IMR-90 (cell line): ENCODE measurements around the gene MYO1H. TPM values are rescaled to one million over a fixed set of nuclear protein-coding genes. Genes with fewer than 3 reads are reported as not detected.

Experiments
- ATAC-seq: fragments of 200-7000 bp; cut with Tn5 transposase; 2 replicates; pipeline ENCODE4 v1.9.1; 2020; ENCODE audit warnings: low read depth, mild to moderate bottlenecking, moderate library complexity
- BruUV-seq: library from RNA; stranded (reverse); fragments of 400-500 nt; replicated peaks from 2 replicates; lab custom pipeline; 2021; lab: Mats Ljungman, UMichigan
- CTCF ChIA-PET: fragments of 300-600 bp; formaldehyde crosslinking; extraction: SDS; loops from one replicate; lab custom pipeline; 2021; ENCODE audit warnings: antibody characterized with exemption; lab: Yijun Ruan, JAX
- POLR2A ChIA-PET: fragments of 300-600 bp; sonication (Branson Sonifier 250); formaldehyde crosslinking; loops from one replicate; lab custom pipeline; 2022; ENCODE audit warnings: antibody characterized with exemption; ENCODE audit not compliant: unreplicated experiment; lab: Charles Lee
- DNase-seq: peaks from one replicate; pipeline ENCODE4 v3.0.0; 2013
- H2AFZ ChIP-seq: replicated peaks from 2 replicates; pipeline ENCODE3; 2013; ENCODE audit warnings: low read length, mild to moderate bottlenecking; ENCODE audit not compliant: poor library complexity
- H2AK5ac ChIP-seq: 2 replicates; pipeline ENCODE4 v1.6.1; 2013; ENCODE audit warnings: low read depth, low read length, inconsistent platforms
- H2AK9ac ChIP-seq: replicated peaks from 2 replicates; pipeline ENCODE3; 2013; ENCODE audit warnings: mild to moderate bottlenecking, low read depth, low read length, moderate library complexity; ENCODE audit not compliant: poor library complexity
- H2BK120ac ChIP-seq: 2 replicates; pipeline ENCODE4 v1.6.1; 2013; ENCODE audit warnings: low read depth, low read length, inconsistent platforms
- H2BK15ac ChIP-seq: 3 replicates; pipeline ENCODE4 v1.6.1; 2013; ENCODE audit warnings: low read depth, low read length, inconsistent platforms
- H2BK20ac ChIP-seq: 2 replicates; pipeline ENCODE4 v1.6.1; 2013; ENCODE audit warnings: low read depth, mild to moderate bottlenecking, inconsistent platforms, low read length, moderate library complexity
- H2BK5ac ChIP-seq: 2 replicates; pipeline ENCODE4 v1.6.1; 2013; ENCODE audit warnings: mild to moderate bottlenecking, low read depth, low read length, inconsistent platforms; ENCODE audit not compliant: poor library complexity, severe bottlenecking
- H3K14ac ChIP-seq: replicated peaks from 2 replicates; pipeline ENCODE4 v1.6.1; 2013; ENCODE audit warnings: low read depth, low read length, inconsistent platforms
- H3K18ac ChIP-seq: 2 replicates; pipeline ENCODE4 v1.6.1; 2013; ENCODE audit warnings: low read depth, low read length, control low read depth
- H3K23ac ChIP-seq: 2 replicates; pipeline ENCODE4 v1.6.1; 2013; ENCODE audit warnings: low read depth, low read length, inconsistent platforms
- H3K27ac ChIP-seq: 2 replicates; pipeline ENCODE4 v1.5.1; 2013; ENCODE audit warnings: mild to moderate bottlenecking, control low read depth, low read length; ENCODE audit not compliant: insufficient read depth
- H3K27me3 ChIP-seq: 2 replicates; pipeline ENCODE4 v1.6.1; 2013; ENCODE audit warnings: low read length; ENCODE audit not compliant: control insufficient read depth, insufficient read depth
- H3K36me3 ChIP-seq: 2 replicates; pipeline ENCODE4 v1.6.1; 2013; ENCODE audit warnings: low read length, mixed read lengths; ENCODE audit not compliant: control insufficient read depth, insufficient read depth
- H3K4ac ChIP-seq: 2 replicates; pipeline ENCODE4 v1.6.1; 2013; ENCODE audit warnings: low read depth, low read length, inconsistent platforms
- H3K4me1 ChIP-seq: 2 replicates; pipeline ENCODE4 v1.6.1; 2013; ENCODE audit warnings: low read length, mixed read lengths; ENCODE audit not compliant: control insufficient read depth, insufficient read depth
- H3K4me2 ChIP-seq: 2 replicates; pipeline ENCODE4 v1.6.1; 2013; ENCODE audit warnings: low read depth, mild to moderate bottlenecking, control low read depth, low read length, moderate library complexity
- H3K4me3 ChIP-seq: 2 replicates; pipeline ENCODE4 v1.5.1; 2013; ENCODE audit warnings: low read depth, mild to moderate bottlenecking, control low read depth, low read length, moderate library complexity; ENCODE audit not compliant: insufficient read depth
- H3K56ac ChIP-seq: 2 replicates; pipeline ENCODE4 v1.6.1; 2013; ENCODE audit warnings: low read length, inconsistent platforms; ENCODE audit not compliant: insufficient read depth; ENCODE audit errors: extremely low read depth
- H3K79me1 ChIP-seq, 2 experiments: 2 replicates each; pipeline ENCODE4 v1.6.1; 2013; ENCODE audit warnings: low read length in 2 of 2, inconsistent platforms in 1 of 2, low read depth in 1 of 2
- H3K9ac ChIP-seq: 2 replicates; pipeline ENCODE4 v1.6.1; 2013; ENCODE audit warnings: low read depth, low read length, control low read depth
- H3K9me1 ChIP-seq: 2 replicates; pipeline ENCODE4 v1.6.1; 2013; ENCODE audit warnings: low read length, inconsistent platforms; ENCODE audit not compliant: insufficient read depth
- H3K9me3 ChIP-seq: 2 replicates; pipeline ENCODE4 v1.6.1; 2013; ENCODE audit warnings: low read length; ENCODE audit not compliant: control insufficient read depth, insufficient read depth
- H4K20me1 ChIP-seq: 2 replicates; pipeline ENCODE4 v1.6.1; 2013; ENCODE audit warnings: low read length, inconsistent platforms; ENCODE audit not compliant: insufficient read depth
- H4K5ac ChIP-seq: 2 replicates; pipeline ENCODE4 v1.6.1; 2013; ENCODE audit warnings: mild to moderate bottlenecking, low read depth, low read length, control low read depth
- H4K8ac ChIP-seq, 2 experiments: 2 replicates each; pipeline ENCODE4 v1.6.1; 2013; ENCODE audit warnings: low read depth in 2 of 2, low read length in 2 of 2, control low read depth in 1 of 2, inconsistent platforms in 1 of 2
- H4K91ac ChIP-seq: 2 replicates; pipeline ENCODE4 v1.6.1; 2013; ENCODE audit warnings: low read depth, low read length, inconsistent platforms; ENCODE audit not compliant: insufficient read depth
- FOS ChIP-seq: fragments of 150-350 bp; IDR thresholded peaks from 2 replicates; pipeline ENCODE4 v1.6.1; 2016; ENCODE audit warnings: low read depth, low read length
- MAZ ChIP-seq: IDR thresholded peaks from 2 replicates; pipeline ENCODE4 v1.6.1; 2012; ENCODE audit warnings: low read depth, mild to moderate bottlenecking, low read length, improper control_type of control experiment, moderate library complexity, borderline replicate concordance
- POLR2A ChIP-seq: IDR thresholded peaks from 2 replicates; pipeline ENCODE4 v1.6.1; 2012; ENCODE audit warnings: mild to moderate bottlenecking, low read depth, low read length
- RAD21 ChIP-seq: IDR thresholded peaks from 2 replicates; pipeline ENCODE4 v1.6.1; 2012; ENCODE audit warnings: low read length, improper control_type of control experiment
- WGBS, 2 experiments: methylation state at CpG; one replicate each; pipeline versions ENCODE4 v1.1.5 to v1.1.7; 2013; ENCODE audit warnings: missing lambda C conversion rate in 2 of 2; ENCODE audit not compliant: insufficient read length in 1 of 2; ENCODE audit errors: extremely low coverage in 2 of 2; 5-methylcytosine and 5-hydroxymethylcytosine counted together
- dilution Hi-C: fragments of 300-500 bp; cut with HindIII; formaldehyde crosslinking; loops from one replicate; pipeline ENCODE4 v1.14.3; 2018; ENCODE audit warnings: low sequenced_read_pairs; ENCODE audit not compliant: unreplicated experiment
- in situ Hi-C: fragments of 300-500 bp; cut with MboI; formaldehyde crosslinking; loops from 3 replicates; pipeline ENCODE4 v1.14.3; 2019; ENCODE audit warnings: low sequenced_read_pairs, inconsistent platforms, mixed read lengths
- intact Hi-C: fragments of 100-400 bp; cut with micrococcal nuclease; formaldehyde crosslinking; loops from 2 replicates; pipeline ENCODE4 v1.10.0; 2022
- polyA plus RNA-seq, 3 experiments: library from polyadenylated mRNA; depleted of rRNA; stranded (reverse); fragments of >200 nt; gene quantifications; 2 replicates each; pipeline ENCODE4 v1.2.3, GENCODE V29; 2012; ENCODE audit warnings: low replicate concordance in 1 of 3
- total RNA-seq: library from RNA; depleted of rRNA; stranded (reverse); fragments of >200 nt; gene quantifications from 2 replicates; pipeline ENCODE4 v1.2.3, GENCODE V29; 2012
- TF ChIP-seq, protein P1 (sequence below): fragments of 150-350 bp; IDR thresholded peaks from 2 replicates; pipeline ENCODE4 v1.6.1; 2017; ENCODE audit warnings: mild to moderate bottlenecking, antibody characterized with exemption, low read length, low read depth

MYO1H gene
- total and polyA plus RNA-seq, 2 of the 4 experiments (the other 2 are of a cell fraction), result not detected

DNA sequence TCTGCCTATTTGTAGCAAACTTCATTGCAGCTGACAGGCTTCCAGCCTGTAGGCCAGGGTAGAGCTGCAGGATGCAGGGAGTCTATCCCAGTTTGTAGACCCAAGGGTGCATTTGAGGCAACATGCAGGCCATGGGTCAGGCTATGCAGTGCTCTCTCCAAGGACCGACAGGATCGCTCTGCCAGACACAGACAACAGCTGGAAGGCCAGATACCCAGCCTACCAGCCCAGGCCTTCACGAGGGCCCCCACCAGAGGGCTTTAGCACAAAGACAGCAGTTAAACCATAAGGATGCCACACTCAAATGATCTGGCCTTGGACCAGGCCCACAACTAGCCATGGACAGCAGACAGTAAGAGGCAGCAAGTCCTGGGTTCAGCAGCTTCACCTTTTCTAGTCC is 119.1 kb downstream of the MYO1H start:
- Histone ChIP-seq H2BK5ac (peak overlapping the region; percentile 10), H3K14ac (no peak overlapping the region), H4K20me1 (peaks cover 33% of the 10 kb centered on the region), H3K4me1 (peaks cover 22% of the 10 kb centered on the region), H2AK5ac (no peak overlapping the region), H3K36me3 (peaks cover 52% of the 10 kb centered on the region), H3K4me2 (no peak overlapping the region), H3K27ac (peak overlapping the region; percentile 10; the same call in 1 of the 2 replicates), H4K91ac (no peak overlapping the region), H3K18ac (no peak overlapping the region), H3K27me3 (no peaks in the 10 kb centered on the region), H3K9me3 (no peaks in the 10 kb centered on the region), H3K9ac (no peak overlapping the region), H2AFZ (no peak overlapping the region), H2BK15ac (no peak overlapping the region), H3K23ac (no peak overlapping the region), H2BK20ac (no peak overlapping the region), H3K79me1 (peaks cover 6 to 85% of the 10 kb centered on the region in 2 experiments; a peak in 3 of 4 replicates), H3K4ac (no peak overlapping the region), H2AK9ac (no peak overlapping the region), H2BK120ac (no peak overlapping the region), H4K5ac (no peak overlapping the region), H4K8ac (no peak overlapping the region), H3K56ac (no peak overlapping the region), H3K4me3 (no peak overlapping the region), H3K9me1 (peaks cover 41% of the 10 kb centered on the region)
- intact Hi-C loops, result no loop called here
- in situ Hi-C loops, result no loop called here
- 70% methylated on average over 3 of the region's 3 CpGs; no CpG with 5 or more reads in 1 of the 2 experiments for WGBS, 2 experiments
- TF ChIP-seq RAD21, result no peak
- TF ChIP-seq, protein P1, sequence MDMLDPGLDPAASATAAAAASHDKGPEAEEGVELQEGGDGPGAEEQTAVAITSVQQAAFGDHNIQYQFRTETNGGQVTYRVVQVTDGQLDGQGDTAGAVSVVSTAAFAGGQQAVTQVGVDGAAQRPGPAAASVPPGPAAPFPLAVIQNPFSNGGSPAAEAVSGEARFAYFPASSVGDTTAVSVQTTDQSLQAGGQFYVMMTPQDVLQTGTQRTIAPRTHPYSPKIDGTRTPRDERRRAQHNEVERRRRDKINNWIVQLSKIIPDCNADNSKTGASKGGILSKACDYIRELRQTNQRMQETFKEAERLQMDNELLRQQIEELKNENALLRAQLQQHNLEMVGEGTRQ, result no peak
- TF ChIP-seq POLR2A, result no peak
- TF ChIP-seq MAZ, result no peak
- TF ChIP-seq FOS, result no peak
- BruUV-seq, result no TSS peak
- dilution Hi-C loops, result no loop called here
- CTCF ChIA-PET, result no interaction called here
- POLR2A ChIA-PET, result no interaction called here
- ATAC-seq (no peak), DNase-seq (no peak)
